ENCODE measurements around the gene ZNF318. TPM values are rescaled to one million over a fixed set of nuclear protein-coding genes. Genes with fewer than 3 reads are reported as not detected.

ZNF318 gene
- total and polyA plus RNA-seq, 10 of the 15 experiments (the other 5 are each of a cell fraction or from before 2014, with no cell fraction given), result 3.4 to 79.8 (median 13.7) TPM

- TF ChIP-seq, protein P1, sequence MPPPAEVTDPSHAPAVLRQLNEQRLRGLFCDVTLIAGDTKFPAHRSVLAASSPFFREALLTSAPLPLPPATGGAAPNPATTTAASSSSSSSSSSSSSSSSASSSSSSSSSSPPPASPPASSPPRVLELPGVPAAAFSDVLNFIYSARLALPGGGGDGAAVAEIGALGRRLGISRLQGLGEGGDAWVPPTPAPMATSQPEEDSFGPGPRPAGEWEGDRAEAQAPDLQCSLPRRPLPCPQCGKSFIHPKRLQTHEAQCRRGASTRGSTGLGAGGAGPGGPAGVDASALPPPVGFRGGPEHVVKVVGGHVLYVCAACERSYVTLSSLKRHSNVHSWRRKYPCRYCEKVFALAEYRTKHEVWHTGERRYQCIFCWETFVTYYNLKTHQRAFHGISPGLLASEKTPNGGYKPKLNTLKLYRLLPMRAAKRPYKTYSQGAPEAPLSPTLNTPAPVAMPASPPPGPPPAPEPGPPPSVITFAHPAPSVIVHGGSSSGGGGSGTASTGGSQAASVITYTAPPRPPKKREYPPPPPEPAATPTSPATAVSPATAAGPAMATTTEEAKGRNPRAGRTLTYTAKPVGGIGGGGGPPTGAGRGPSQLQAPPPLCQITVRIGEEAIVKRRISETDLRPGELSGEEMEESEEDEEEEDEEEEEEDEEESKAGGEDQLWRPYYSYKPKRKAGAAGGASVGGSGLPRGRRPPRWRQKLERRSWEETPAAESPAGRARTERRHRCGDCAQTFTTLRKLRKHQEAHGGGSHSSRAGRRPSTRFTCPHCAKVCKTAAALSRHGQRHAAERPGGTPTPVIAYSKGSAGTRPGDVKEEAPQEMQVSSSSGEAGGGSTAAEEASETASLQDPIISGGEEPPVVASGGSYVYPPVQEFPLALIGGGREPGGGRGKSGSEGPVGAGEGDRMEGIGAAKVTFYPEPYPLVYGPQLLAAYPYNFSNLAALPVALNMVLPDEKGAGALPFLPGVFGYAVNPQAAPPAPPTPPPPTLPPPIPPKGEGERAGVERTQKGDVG (CRISPR knock-in tag; IDR thresholded peaks at IDR 0.05), result no peak
- no peak for TF ChIP-seq SMAD1 (IDR thresholded peaks at IDR 0.05; ENCODE audit: low read depth, partially characterized antibody)
- TF ChIP-seq RAD51 (IDR thresholded peaks at IDR 0.05), result no peak
- TF ChIP-seq NFIC (IDR thresholded peaks at IDR 0.05; ENCODE audit: low read depth, low read length), result no peak
- no peak for TF ChIP-seq USF2 (IDR thresholded peaks at IDR 0.05; ENCODE audit: borderline replicate concordance, low read depth, low read length)
- no peak for TF ChIP-seq SREBF2 (IDR thresholded peaks at IDR 0.05; ENCODE audit: low read length)
- TF ChIP-seq JUND (IDR thresholded peaks at IDR 0.05; ENCODE audit: low read depth, low read length), result no peak
- no peak for TF ChIP-seq CBX5 (IDR thresholded peaks at IDR 0.05; ENCODE audit: low read depth)
- no peak for TF ChIP-seq CBFB (IDR thresholded peaks at IDR 0.05; ENCODE audit: low read depth)
- no peak for TF ChIP-seq NRF1 (conservative IDR thresholded peaks at IDR 0.05; ENCODE audit: low read depth, low read length)
- no peak for TF ChIP-seq NR2F1 (conservative IDR thresholded peaks at IDR 0.05)
- TF ChIP-seq HSF1 (IDR thresholded peaks at IDR 0.05; ENCODE audit: low read depth, low read length), result no peak
These were observed 77.1 kb downstream of the ZNF318 start (continued) for GRCh38 chr6:43292341-43292740.
